HG02642 (cell line): ENCODE measurements around the gene ZNF445.
"Not testable (repeated sequence)": the region's sequence is repeated elsewhere in the genome, so short reads cannot be mapped to it uniquely, and the experiment has no call there.

Experiments used
- ATAC-seq: cut with Tn5 transposase; IDR thresholded peaks from one replicate; pipeline ENCODE4 v1.9.1; 2021; ENCODE audit warnings: mild to moderate bottlenecking; ENCODE audit not compliant: unreplicated experiment, poor library complexity

Gene ZNF445

DNA sequence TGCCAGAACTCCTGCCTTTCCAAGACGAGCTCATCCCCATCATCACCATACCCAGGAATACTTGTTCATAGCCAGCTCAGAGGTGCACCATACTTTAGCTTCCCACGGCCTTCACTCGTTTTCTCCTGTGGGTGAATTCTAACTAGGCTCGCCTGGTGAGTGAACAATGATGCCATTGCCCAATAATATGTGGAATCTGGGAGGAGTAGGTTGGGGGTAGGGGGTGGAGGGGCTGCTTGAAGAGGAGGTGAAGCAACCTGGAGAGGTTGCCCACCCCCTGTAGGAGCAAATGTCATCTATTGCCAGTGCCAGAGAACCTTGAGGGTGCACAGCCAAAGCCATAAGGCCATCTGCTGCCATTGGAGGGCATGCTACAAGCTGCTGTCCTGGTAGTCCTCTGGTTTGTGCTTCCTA lies 592 bp upstream of the ZNF445 start:
- no peak for ATAC-seq

DNA sequence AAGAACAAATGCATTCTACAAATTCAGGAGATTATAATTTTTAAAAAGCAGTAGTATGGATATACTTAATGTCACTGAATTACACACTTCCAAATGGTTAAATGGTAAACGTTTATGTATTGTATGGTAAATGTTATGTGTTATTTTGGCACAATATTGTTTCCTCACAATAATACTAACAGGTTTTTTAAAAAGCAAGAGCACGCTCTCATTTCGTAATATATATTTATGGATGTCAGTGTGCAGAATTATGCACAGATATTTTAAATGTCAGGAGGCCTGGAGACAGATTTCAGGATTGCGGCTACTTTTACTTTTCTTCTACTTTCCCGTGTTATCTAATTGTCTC lies 533 bp downstream of the ZNF445 start:
- no peak for ATAC-seq

DNA sequence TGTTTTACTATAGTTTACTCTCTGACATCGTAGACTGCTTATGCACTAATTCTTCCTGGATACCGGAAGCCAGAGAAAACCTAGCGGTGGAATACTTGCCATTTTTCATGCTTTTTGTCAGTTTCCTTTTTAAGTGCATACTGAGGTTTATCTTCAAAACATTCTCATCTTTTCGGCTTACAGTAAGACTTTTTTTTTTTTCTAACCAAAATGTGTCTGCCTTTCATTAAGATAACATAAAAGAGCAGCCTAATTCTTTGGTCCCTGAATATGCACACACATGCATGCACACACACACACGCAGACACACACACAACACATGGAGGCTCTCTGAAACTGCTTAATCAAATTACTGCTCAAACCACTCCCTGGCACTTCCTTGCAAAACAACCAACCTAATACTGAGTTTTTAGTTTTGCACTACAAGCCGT lies 1.3 kb downstream of the ZNF445 start:
- no peak for ATAC-seq

DNA sequence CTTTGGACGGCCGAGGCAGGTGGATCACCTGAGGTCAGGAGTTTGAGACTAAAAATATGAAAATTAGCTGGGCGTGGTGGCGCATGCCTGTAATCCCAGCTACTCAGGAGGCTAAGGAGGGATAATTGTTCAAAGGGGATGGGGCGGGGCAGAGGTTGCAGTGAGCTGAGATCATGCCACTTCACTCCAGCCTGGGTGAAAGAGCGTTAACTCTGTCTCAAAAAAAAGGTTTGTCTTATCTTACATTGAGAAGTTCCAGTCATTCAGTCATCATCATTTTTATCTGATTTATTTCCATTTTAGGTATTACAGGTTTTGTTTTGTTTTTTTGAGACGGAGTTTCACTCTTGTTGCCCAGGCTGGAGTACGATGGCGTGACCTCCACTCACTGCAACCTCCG lies 2.6 kb downstream of the ZNF445 start:
- ATAC-seq, result not testable (repeated sequence)

DNA sequence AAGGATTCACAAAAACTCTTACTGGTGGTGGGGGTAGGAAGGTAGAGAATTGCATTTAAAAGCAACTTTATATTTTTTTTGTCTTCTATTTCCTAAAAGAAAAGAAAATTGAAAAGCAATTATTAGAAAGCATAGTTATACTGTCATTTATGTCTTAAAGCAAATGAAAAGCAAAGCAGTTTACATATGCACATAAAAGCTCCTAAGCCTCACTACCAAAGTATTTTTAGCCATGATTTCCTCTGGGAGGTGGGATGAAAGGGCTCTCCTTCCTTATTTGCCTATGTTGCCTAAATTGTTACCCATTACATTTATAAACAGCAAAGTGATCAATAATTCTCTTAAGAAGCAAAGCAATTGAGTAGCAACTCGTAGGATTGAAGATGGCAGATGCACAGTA lies 7.0 kb downstream of the ZNF445 start:
- ATAC-seq, result no peak

DNA sequence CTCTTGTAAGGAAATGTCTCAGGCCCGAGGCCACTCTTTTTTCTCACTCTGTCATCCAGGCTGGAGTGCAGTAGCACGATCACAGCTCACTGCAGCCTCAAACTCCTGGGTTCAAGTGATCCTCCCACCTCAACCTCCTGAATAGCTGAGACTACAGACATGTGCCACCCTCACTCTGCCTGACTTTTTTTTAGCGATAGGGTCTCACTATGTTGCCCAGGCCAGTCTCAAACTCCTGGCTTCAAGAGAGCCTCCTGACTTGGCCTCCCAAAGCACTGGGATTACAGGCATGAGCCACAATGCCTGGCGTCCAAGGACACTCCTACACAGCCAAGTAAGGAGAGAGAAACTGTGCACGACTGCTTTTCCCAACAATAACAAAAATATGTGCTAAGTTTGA lies 7.6 kb downstream of the ZNF445 start:
- ATAC-seq, result no peak

DNA sequence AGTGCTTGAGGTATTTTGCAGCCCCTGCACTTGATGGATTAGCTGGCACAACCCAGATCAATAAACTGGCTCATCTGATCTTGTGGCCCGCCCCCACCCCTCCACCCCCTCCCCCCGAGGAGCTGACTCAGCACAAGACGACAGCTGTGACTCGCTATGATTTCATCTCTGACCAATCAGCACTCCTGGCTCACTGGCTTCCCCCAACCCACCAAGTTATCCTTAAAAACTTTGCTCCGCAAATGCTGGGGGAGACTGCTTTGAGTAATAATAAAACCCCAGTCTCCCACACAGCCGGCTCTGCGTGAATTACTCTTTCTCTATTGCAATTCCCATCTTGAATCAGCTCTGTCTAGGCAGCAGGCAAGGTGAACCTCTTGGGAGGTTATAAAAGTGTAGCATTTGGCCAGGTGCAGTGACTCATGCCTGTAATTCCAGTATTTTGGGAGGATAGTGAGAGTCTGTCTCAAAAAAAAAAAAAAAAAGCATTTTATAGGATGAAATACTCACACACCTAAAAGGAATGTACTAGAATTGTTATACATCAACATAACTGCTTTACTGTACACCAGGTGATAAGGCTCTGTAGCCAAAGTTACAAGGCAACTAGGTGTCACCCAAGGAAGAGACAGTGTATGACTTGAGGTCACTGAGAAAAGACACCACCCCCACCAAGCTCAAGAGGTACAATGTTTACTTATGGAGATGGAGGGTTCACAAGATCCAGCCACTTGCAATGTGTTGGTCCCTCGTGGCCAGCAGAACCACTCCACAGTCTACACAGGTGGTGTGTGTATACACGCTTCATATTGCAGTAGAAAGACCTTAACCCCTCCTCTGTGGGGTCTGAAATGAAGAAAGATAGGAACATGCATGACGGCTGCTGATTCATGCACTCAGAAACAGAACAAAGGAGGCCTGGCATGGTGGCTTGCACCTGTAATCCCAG lies 8.6 kb downstream of the ZNF445 start:
- ATAC-seq, result no peak

DNA sequence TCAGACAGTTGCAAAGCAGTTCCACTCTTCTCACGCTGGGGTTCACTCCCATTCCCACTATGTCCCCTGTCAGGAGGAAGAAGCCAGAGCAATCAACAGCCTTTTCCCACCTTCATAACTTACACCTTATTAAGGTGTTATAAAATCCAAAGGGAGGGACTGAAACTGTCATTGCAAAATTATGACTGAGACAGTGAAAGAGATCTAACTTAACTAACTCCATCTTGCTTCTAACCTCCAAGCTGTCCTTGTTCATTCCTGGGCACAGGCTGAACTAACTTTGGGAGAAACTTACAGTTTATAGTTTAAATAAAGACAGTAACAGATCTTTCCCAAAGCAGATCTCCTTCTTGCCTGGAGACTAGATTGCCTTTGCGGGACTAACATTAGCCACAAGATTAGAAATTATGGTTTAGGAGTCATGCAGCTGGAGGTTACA lies 9.4 kb downstream of the ZNF445 start:
- ATAC-seq, result not testable (repeated sequence)

DNA sequence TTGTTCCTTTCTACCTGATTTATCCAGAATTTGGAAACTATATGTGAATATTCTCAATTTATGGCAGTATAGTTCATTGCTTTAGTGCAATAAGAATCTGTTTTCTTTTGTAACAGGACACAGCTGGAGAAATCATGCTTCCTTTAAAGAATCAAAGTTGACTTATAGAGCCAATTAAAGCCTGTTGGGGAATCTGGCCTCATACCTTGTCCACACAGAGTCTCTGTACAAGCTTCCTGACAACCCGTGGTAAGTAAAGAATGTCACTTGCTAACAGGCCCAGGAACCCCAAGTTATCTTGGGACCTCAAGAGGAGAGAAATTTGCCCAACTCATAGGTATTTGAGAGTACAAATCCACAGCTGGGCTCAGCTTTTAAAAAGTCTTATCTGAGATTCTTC lies 10.2 kb downstream of the ZNF445 start:
- ATAC-seq, result no peak

DNA sequence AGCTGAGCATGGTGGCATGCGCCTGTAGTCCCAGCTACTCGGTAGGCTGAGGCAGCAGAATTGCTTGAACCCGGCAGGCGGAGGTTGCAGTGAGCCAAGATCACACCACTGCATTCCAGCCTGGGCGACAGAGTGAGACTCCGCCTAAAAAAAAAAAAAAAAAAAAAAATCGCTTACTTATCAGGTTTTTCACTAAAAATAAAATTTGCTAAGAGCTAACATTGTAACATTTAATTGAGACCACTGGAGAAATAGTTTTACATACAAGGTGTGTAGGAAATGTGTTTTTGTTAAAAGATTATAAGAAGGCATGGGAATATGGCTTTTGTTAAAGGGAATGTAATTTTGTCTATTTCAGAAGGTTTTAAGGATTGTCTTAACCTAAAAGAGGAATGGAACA lies 12.6 kb downstream of the ZNF445 start:
- not testable (repeated sequence) for ATAC-seq

DNA sequence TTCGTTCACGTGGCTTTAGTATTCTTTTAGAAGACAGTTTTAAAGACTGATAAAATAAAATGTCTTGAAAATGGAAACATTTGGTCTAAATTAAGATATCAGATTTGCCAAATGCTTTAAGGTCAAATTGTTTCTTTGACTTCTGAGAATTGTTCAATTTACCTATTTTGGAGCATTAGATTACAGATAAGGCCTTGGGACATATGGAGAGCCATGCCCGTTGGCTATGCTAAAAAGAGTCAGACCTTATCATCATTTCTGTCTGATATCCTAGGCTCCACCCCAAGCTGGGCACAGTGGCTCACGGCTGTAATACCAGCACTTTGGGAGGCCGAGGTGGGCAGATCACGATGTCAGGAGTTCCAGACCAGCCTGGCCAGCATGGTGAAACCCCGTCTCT lies 13.0 kb downstream of the ZNF445 start:
- ATAC-seq, result no peak

DNA sequence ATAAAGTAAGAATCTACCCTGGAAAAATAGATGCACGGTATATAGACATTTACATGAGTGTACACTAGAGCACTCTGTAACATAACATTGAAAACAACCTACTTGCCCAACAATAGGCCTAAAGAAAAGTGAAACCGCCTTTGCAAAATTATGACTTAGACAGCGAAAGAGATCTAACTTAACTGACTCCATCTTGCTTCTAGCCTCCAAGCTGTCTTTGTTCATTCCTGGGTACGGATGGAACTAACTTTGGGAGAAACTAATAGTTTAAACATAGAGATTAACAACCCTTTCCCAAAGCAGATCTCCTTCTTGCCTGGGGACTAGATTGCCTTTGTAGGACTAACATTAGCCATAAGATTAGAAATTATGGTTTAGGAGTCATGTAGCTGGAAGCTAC lies 17.4 kb downstream of the ZNF445 start:
- ATAC-seq, result not testable (repeated sequence)

DNA sequence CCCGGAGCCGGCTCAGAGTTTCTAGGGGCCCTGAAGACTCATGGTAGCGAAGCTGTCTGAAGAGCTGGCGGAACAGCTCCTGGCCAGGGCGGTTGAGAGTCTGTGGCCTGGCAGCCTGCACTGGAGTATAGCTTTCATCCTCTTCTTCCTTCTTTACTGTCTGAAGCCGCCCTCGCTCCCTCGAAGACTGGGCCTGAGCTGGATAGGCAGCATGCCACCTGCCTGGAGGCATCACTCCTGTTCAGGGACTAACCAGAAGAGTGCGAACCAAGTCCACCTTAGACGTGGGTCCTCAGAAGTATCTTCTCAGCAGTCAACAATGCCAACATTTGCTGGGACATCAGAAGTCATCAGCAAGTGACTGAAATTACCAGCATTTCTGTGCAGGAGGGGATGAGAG lies 22.2 kb downstream of the ZNF445 start:
- no peak for ATAC-seq

DNA sequence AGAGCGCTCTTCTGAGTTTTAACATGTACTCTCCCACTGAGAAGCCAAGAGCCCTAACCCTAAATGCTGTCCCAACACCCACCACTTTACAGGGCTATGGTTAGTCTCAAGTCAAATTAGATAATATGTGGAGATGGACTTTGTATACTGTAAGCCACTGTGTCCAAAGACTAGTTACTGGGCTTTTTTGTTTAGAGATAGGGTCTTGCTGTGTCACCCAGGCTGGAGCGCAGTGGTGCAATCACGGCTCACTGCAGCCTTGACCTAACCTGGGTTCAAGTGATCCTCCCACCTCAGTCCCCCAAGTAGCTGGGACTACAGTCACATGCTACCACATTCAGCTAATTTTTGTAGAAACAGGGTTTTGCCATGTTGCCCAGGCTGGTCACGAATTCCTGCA lies 23.2 kb downstream of the ZNF445 start:
- no peak for ATAC-seq

DNA sequence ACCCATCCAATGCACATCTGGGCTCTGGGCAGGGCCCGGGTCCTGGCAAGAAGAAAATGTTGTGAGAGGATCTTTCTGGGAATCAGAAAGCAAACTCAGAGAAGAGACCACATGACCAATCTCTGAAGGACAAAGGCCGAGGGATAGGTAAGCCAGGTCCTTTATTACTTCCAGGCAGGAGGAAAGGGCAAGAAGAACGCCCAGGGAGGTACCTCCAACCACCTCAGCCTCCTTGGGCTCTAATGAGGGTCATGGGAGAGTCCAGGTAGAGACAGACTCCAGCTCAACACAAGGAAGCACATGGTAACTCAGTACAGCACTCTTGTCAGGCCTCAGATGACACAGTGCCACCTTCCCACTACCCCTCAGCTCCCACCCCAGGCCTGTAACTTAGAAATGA lies 26.0 kb downstream of the ZNF445 start:
- no peak for ATAC-seq

DNA sequence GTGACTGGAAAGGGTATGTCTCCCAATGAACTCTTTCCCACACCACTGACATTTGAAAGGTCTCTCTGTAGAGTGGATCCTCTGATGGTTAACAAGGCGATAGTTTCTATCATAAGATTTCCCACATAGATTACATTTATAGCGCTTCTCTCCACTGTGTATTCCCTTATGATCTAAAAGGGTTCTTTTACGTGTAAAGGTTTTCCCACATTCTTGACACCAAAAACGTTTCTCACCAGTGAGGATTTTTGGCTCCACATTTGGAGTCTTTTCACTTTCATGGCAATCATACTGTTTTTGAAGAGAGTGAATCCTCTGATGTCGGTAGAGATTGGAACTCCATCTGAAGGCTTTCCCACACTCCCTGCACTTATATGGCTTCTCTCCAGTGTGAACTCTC lies 30.5 kb downstream of the ZNF445 start:
- ATAC-seq, result no peak

DNA sequence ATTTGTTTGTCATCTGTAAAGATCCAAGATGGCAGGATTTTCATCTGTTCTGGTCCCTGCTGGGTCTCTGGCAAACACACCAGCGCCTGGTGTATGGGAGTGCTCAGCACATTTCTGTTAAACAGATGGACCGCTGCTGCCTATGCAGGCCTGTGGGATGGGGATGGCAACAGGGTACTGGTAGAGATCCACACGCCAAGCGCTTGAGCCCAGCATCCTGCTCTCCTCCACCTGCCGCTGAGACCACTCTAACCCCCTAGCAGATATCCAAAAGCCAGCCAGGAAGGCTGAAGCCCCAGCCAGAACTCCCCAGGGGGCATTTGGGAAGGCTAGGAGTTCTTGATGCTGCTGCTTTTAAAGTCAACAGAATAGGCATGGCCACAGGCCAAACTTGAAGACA lies 31.7 kb downstream of the ZNF445 start:
- ATAC-seq, result no peak

DNA sequence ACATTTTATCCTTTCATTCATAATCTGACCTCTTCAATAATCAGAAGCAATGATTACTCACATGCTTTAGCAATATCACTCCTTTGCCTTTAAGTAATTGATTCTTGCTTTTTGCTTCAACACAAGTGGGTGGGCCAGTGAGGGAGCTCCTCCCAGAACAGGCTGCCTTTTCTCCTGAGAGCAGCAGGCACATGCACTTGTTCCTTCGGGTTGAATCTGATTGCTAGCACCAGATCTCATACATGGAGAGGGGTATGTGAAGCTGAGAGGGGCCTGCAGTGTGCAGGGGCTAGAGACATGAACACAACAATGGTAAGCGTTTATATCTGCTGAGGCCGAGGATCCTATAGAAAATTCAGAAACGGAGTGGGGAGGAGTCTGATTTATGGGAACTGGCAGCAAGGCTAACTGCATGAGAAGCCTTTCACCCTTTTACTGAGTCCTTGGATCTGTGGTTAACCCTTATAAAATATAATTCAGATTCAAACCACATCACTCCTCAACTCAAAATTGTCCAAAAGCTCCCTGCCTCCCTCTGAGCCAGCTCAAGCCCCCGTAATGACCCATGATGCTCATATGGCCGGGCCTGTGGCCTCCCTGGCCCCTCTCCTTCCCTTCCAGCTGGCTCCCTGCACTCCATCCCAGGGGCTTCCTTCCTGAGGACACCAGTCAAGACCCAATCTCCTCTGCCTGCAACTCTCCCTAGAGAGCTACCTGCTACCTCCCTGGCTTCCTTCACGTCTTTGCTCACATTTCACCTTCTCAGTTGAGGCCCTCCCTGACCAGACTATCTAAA lies 32.4 kb downstream of the ZNF445 start:
- no peak for ATAC-seq

DNA sequence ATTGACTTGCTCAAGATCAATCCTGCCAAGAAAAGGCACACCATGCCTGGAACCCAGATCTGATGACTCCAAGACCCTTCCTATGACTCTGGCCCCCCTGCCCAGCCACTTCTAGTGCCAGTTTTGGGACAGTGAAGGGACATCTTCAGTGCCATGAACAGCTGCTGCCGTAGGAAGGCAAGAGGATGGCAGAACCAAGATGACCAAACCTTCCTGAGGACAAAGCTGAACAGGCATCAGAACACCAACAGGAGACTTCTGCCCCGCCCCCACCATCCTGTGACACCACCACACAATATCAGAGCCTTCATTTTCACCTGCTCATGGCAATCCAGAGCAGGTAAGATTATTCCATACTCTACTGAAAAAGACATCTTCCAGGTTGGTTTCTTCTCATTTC lies 33.0 kb downstream of the ZNF445 start:
- ATAC-seq, result no peak

DNA sequence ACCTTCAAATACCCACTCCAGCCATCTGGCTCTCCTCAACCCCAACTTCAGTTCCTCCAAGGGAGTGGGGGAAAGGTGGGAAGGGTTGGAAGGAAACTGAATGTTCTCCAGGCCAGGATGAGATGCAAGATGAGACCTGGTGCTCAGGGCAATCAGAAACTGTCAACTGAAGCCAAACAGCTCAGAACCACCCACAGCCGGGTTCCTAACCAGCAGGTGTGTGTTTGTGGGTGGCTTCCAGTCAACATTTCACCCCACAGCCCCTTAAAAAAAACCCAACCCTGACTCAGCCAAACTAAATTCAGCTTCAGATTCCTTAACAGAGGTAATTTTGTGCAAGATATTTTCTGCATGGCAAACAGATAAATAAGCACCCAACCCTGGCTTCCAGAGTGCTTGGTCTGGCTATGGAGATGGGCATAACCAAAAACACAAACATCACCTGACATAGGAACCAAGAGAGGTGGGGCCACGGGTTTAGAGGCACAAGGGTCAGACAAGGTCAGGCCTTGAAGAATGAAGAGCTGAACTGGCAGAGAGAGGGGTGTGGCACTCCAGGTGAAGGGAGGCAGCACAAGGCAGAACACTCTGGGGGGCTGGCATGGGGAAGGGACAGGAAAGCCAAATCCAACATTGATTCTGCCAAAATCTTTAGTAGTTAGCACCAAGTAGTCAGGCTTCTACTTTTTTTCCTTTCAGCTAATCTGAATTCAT lies 34.7 kb downstream of the ZNF445 start:
- no peak for ATAC-seq
